ENCODE results near the gene MEX3C. TPM values are rescaled to one million over a fixed set of nuclear protein-coding genes. Genes with fewer than 3 reads are reported as not detected.

MEX3C gene
- total and polyA plus RNA-seq, 12 donors: 7.0 to 38.9 (median 29.6) TPM

GRCh38 chr18:51194604-51195003, 2.9 kb downstream of the MEX3C start:
- WGBS, 4 donors: 68 to 77% (median 71%) methylated on average over 3 of the region's 3 CpGs
- DNase-seq: no peak
- Histone ChIP-seq H3K4me3 (peak overlapping the region in 1 of 4 donors; percentile 68), H3K27ac (peak overlapping the region in 3 of 5 donors; percentile 64 to 99 (median 95)), H3K36me3 (replicated peaks in 1 of 2) (no peaks in the 10 kb centered on the region), H3K9me3 (replicated peaks in 1 of 3) (no peaks in the 10 kb centered on the region), H3K27me3 (no peaks in the 10 kb centered on the region), H3K4me1 (replicated peaks in 1 of 2) (peaks cover 35 to 61% of the 10 kb centered on the region in 2 donors)
- intact Hi-C loops (cut with DNase I): no loop called here
- no peak for TF ChIP-seq CTCF (IDR thresholded peaks at IDR 0.05)
- TF ChIP-seq POLR2A (IDR thresholded peaks at IDR 0.05): no peak

GRCh38 chr18:51193621-51194287, 3.7 kb downstream of the MEX3C start:
- H3K27ac ChIP-seq: peak overlapping the region; percentile 20 to 99 (median 64)
- intact Hi-C loops (cut with DNase I): no loop called here

GRCh38 chr18:51192696-51193095, 4.8 kb downstream of the MEX3C start:
- Histone ChIP-seq H3K9me3 (replicated peaks in 1 of 3) (no peaks in the 10 kb centered on the region), H3K4me3 (no peak overlapping the region), H3K36me3 (replicated peaks in 1 of 2) (no peaks in the 10 kb centered on the region), H3K27ac (peak overlapping the region in 2 of 5 donors; percentile 95 to 99), H3K4me1 (replicated peaks in 1 of 2) (peaks cover 35 to 77% of the 10 kb centered on the region in 2 donors), H3K27me3 (no peaks in the 10 kb centered on the region)
- intact Hi-C loops (cut with DNase I): no loop called here
- TF ChIP-seq CTCF (IDR thresholded peaks at IDR 0.05): no peak
- no peak for TF ChIP-seq POLR2A (IDR thresholded peaks at IDR 0.05)
- no peak for DNase-seq
- 50 to 83% (median 60%) methylated on average over 3 of the region's 3 CpGs for WGBS, 4 donors

More at GRCh38 chr18:51193621-51194287, 3.7 kb downstream of the MEX3C start:
- Histone ChIP-seq H3K9me3 (replicated peaks in 1 of 3) (no peaks in the 10 kb centered on the region), H3K4me1 (replicated peaks in 1 of 2) (peaks cover 35 to 69% of the 10 kb centered on the region in 2 donors), H3K36me3 (replicated peaks in 1 of 2) (no peaks in the 10 kb centered on the region), H3K27me3 (no peaks in the 10 kb centered on the region), H3K4me3 (peak overlapping the region in 1 of 4 donors; percentile 68)
- 21 to 34% (median 25%) methylated on average over 5 of the region's 5 CpGs for WGBS, 4 donors
- peak in 2 of 7 donors; percentile 19 to 20 for DNase-seq
- TF ChIP-seq POLR2A (IDR thresholded peaks at IDR 0.05) (peak in 1 of 2 donors; percentile 57), CTCF (IDR thresholded peaks at IDR 0.05) (no peak)

GRCh38 chr18:51192026-51192425, 5.5 kb downstream of the MEX3C start:
- no peaks in the 10 kb centered on the region for H3K36me3 ChIP-seq (replicated peaks in 1 of 2)
- H3K4me3 ChIP-seq: no peak overlapping the region
- intact Hi-C loops (cut with DNase I): no loop called here
- no peaks in the 10 kb centered on the region for H3K27me3 ChIP-seq
- no peak overlapping the region for H3K27ac ChIP-seq
- WGBS, 4 donors: 85 to 92% (median 90%) methylated on average over 2 of the region's 2 CpGs
- H3K4me1 ChIP-seq (replicated peaks in 1 of 2): peaks cover 35 to 77% of the 10 kb centered on the region in 2 donors
- no peak for TF ChIP-seq POLR2A (IDR thresholded peaks at IDR 0.05)
- TF ChIP-seq CTCF (IDR thresholded peaks at IDR 0.05): no peak
- no peak for DNase-seq
- no peaks in the 10 kb centered on the region for H3K9me3 ChIP-seq (replicated peaks in 1 of 3)

Measured in adrenal gland (tissue), 12 donors.